ENCODE measurements around the gene PI4KA. TPM values are rescaled to one million over a fixed set of nuclear protein-coding genes. Genes with fewer than 3 reads are reported as not detected.

The PI4KA gene
- total RNA-seq, 6 donors from 2014 or later = 68.6 to 251 (median 89.5) TPM

DNA sequence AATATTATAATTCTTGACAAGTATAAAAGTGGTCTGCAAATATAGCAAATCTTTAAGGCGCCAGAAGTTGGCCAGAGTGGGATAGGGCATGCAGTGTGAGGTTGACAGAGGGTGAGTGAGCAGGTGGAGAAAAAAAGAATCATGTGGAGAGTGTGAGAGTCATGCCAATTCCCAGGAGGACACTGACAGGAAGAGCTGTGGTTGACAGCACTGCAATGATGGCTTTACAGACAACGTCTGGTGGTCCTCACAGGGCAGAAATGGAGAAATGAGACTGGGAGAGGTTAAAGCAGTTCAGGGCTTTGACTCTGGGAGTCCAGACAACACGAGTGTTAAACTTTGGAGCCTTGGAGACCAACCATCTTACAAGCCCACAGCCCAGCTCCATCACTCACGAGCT, 49.8 kb downstream of the PI4KA start:
- no peaks in the 10 kb centered on the region for H3K27me3 ChIP-seq
- no peak for TF ChIP-seq POLR2AphosphoS5 (IDR thresholded peaks at IDR 0.05)
- no peak overlapping the region for H3K4me3 ChIP-seq
- H3K27ac ChIP-seq = no peak overlapping the region
- ATAC-seq (ENCODE audit: low FRiP score in 2 of 2) (no peak), DNase-seq (no peak)
- H3K4me1 ChIP-seq = no peaks in the 10 kb centered on the region
- whole genome bisulfite sequencing, 2 donors = 80 to 81% methylated on average over 4 of the region's 4 CpGs
- no peaks in the 10 kb centered on the region for H3K9me3 ChIP-seq
- peaks cover 29 to 96% (median 76%) of the 10 kb centered on the region in 4 donors for H3K36me3 ChIP-seq

DNA sequence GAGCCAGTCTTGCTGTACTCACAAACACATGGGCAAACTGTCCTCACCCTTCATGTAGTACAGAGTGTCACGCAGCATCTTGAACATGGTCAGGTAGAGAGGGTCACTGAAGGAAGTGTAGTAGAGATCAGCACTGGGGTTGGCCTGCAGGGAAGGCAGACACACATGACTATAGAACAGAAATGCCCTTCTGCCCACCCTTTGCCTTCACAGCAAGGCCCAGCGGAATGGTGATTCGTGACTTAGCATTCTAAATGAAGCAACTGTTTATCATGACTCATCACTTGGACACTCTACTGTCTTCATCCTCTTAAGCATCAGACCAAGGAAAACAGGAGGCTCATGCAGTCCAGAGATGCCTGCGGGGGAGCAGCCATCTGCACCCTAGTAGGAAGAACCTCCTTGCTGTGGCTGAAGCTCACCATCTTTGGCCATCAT, 51.3 kb downstream of the PI4KA start:
- no peak for ATAC-seq (ENCODE audit: low FRiP score in 2 of 2)
- TF ChIP-seq EP300 (IDR thresholded peaks at IDR 0.05) = no peak
- TF ChIP-seq POLR2AphosphoS5 (IDR thresholded peaks at IDR 0.05) = no peak
- TF ChIP-seq, protein P1, sequence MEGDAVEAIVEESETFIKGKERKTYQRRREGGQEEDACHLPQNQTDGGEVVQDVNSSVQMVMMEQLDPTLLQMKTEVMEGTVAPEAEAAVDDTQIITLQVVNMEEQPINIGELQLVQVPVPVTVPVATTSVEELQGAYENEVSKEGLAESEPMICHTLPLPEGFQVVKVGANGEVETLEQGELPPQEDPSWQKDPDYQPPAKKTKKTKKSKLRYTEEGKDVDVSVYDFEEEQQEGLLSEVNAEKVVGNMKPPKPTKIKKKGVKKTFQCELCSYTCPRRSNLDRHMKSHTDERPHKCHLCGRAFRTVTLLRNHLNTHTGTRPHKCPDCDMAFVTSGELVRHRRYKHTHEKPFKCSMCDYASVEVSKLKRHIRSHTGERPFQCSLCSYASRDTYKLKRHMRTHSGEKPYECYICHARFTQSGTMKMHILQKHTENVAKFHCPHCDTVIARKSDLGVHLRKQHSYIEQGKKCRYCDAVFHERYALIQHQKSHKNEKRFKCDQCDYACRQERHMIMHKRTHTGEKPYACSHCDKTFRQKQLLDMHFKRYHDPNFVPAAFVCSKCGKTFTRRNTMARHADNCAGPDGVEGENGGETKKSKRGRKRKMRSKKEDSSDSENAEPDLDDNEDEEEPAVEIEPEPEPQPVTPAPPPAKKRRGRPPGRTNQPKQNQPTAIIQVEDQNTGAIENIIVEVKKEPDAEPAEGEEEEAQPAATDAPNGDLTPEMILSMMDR (IDR thresholded peaks at IDR 0.05) = no peak
- TF ChIP-seq POLR2A (IDR thresholded peaks at IDR 0.05) = no peak
- no peak overlapping the region for H3K4me3 ChIP-seq
- H3K36me3 ChIP-seq = peaks cover 30 to 96% (median 77%) of the 10 kb centered on the region in 4 donors
- H3K9me3 ChIP-seq = no peaks in the 10 kb centered on the region
- H3K27me3 ChIP-seq = no peaks in the 10 kb centered on the region
- no peak for DNase-seq
- H3K27ac ChIP-seq = no peak overlapping the region
- 81 to 91% methylated on average over 3 to 4 of the region's 4 CpGs for WGBS, 2 donors
- no peaks in the 10 kb centered on the region for H3K4me1 ChIP-seq

DNA sequence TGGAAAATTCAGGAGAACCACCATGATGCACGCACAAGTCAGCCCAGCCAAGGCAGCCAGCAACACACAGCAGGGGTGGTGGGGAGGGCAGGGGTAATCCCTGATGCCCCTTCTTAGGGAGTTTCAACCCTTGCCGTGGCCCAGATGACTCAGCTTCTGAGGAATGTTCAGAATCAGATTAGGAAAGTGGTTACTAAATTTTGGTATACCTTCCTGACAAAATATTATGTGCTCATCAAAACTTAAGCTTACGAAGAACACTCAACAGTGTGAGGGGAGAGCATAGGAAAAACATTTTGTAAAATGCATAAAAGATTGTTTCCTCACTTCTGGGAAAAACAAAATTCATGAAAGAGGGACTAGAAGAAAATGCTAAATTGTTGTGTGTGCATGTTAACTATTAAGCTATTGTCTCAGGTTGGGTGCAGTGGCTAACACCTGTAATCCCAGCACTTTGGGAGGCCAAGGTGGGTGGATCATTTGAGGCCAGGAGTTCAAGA, 52.6 kb downstream of the PI4KA start:
- H3K27ac ChIP-seq = no peak overlapping the region
- no peaks in the 10 kb centered on the region for H3K9me3 ChIP-seq
- no peak overlapping the region for H3K4me3 ChIP-seq
- no peaks in the 10 kb centered on the region for H3K4me1 ChIP-seq
- peaks cover 38 to 97% (median 83%) of the 10 kb centered on the region in 4 donors for H3K36me3 ChIP-seq
- DNase-seq (no peak), ATAC-seq (ENCODE audit: low FRiP score in 2 of 2) (no peak)
- TF ChIP-seq, protein P1 (IDR thresholded peaks at IDR 0.05) = no peak
- TF ChIP-seq POLR2A (IDR thresholded peaks at IDR 0.05) (no peak), POLR2AphosphoS5 (IDR thresholded peaks at IDR 0.05) (no peak), EP300 (IDR thresholded peaks at IDR 0.05) (no peak)
- WGBS, 2 donors = 80 to 86% methylated on average over 3 of the region's 3 CpGs
- no peaks in the 10 kb centered on the region for H3K27me3 ChIP-seq

DNA sequence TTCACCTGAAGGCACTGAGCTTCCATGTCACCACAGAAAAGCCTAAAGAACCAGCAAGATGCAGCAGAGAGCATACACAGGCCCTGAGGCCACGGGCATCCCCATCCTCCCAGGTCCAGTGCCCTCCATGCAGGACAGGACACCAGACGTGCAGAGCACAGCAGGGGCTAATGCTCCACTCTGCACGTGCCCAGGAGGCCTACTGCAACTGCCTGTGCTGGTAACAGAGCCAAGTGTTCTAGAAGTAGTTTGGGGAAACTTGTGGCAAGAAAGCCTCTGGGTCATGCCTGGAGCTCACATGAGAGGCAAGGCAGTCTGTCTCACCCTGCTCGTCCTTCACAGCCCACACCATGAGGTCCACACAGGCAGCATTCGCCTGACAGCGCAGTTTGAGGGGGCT, 54.0 kb downstream of the PI4KA start:
- Histone ChIP-seq H3K4me1 (no peaks in the 10 kb centered on the region), H3K27ac (no peak overlapping the region), H3K9me3 (no peaks in the 10 kb centered on the region), H3K36me3 (peaks cover 48 to 97% (median 85%) of the 10 kb centered on the region in 4 donors), H3K4me3 (no peak overlapping the region), H3K27me3 (no peaks in the 10 kb centered on the region)
- DNase-seq = no peak
- WGBS, 2 donors = 93 to 99% methylated on average over 3 to 6 of the region's 6 CpGs
- no peak for ATAC-seq (ENCODE audit: low FRiP score in 2 of 2)
- TF ChIP-seq, protein P1 (IDR thresholded peaks at IDR 0.05) = no peak
- TF ChIP-seq EP300 (IDR thresholded peaks at IDR 0.05) (no peak), POLR2A (IDR thresholded peaks at IDR 0.05) (no peak), POLR2AphosphoS5 (IDR thresholded peaks at IDR 0.05) (no peak)

DNA sequence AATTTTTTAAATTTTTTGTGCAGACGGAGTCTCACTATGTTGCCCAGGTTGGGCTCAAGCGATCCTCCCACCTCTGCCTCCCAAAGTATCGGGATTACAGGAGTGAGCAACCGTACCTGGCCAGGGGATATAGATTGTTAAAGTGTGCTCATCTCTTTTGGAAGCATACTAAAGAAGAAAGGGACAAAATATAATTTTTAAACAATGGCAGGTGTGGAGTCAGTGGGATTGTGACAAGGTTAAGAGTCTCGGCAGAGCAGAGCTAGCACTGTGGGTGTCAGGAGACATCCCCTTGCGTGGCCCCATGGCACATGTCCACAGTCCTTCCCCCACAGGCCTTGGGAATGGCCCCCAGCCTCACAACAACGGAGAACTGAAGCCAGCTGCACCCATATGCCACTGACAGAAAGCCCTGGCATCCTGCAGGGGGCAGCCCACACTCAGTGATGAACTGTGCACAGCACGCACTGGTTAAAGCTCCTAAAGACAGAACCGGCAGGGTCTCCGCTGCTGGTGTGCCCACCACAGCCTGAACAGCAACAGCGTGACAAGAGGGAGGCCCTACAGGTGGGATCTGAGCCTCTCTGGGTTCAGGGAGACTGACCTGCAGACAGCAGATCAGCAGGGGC, 54.8 kb downstream of the PI4KA start:
- H3K27ac ChIP-seq = no peak overlapping the region
- no peak for DNase-seq
- 87 to 88% methylated on average over 10 to 11 of the region's 11 CpGs for WGBS, 2 donors
- H3K4me1 ChIP-seq = no peaks in the 10 kb centered on the region
- no peaks in the 10 kb centered on the region for H3K9me3 ChIP-seq
- TF ChIP-seq POLR2A (IDR thresholded peaks at IDR 0.05) (no peak), POLR2AphosphoS5 (IDR thresholded peaks at IDR 0.05) (no peak), EP300 (IDR thresholded peaks at IDR 0.05) (no peak)
- TF ChIP-seq, protein P1 (IDR thresholded peaks at IDR 0.05) = peak in 3 of 6 experiments; percentile 12 to 34 (median 31)
- no peaks in the 10 kb centered on the region for H3K27me3 ChIP-seq
- peaks cover 56 to 97% (median 86%) of the 10 kb centered on the region in 4 donors for H3K36me3 ChIP-seq
- no peak overlapping the region for H3K4me3 ChIP-seq
- ATAC-seq (ENCODE audit: low FRiP score in 2 of 2) = no peak

Data from upper lobe of left lung (tissue), 6 donors.